Astrocyte (in vitro differentiated cells and primary cell): Measurements from ENCODE around the gene CD44.

Experiments used
- CTCF ChIP-seq: IDR thresholded peaks from 2 replicates; pipeline ENCODE4 v1.5.1; 2011; ENCODE audit warnings: low read depth, mild to moderate bottlenecking, inconsistent platforms, low read length, moderate library complexity; ENCODE audit not compliant: insufficient read depth
- EZH2 ChIP-seq: IDR thresholded peaks from 2 replicates; pipeline ENCODE4 v1.6.1; 2012; ENCODE audit warnings: mild to moderate bottlenecking, low read length, inconsistent platforms; ENCODE audit not compliant: insufficient read depth

- TF ChIP-seq CTCF (no peak), EZH2 (no peak)
Measured at GRCh38 chr11:35141071-35141470, 2.1 kb downstream of the CD44 start.
